Sigmoid colon (tissue), 4 donors: ENCODE data around the gene RASSF1.

Experiments
- EP300 ChIP-seq, 4 donors: sonication (generic); formaldehyde crosslinking; IDR thresholded peaks; one replicate each; pipeline ENCODE4 v1.6.1; 2017; ENCODE audit warnings: antibody characterized with exemption in 4 of 4
- POLR2A ChIP-seq, 2 donors: fragments of 450-650 bp; IDR thresholded peaks; one replicate each; pipeline ENCODE4 v1.6.1; 2016; ENCODE audit warnings: antibody characterized with exemption in 2 of 2, mild to moderate bottlenecking in 2 of 2, moderate library complexity in 2 of 2
- POLR2AphosphoS5 ChIP-seq, 4 donors: sonication (generic); formaldehyde crosslinking; IDR thresholded peaks; one replicate each; pipeline ENCODE4 v1.6.1; 2017; ENCODE audit warnings: antibody characterized with exemption in 4 of 4
- TF ChIP-seq, protein P1 (sequence below), 4 experiments: fragments of 450-650 bp in 3 of 4; fragments of 200-600 bp in 1 of 4; IDR thresholded peaks; one replicate each; pipeline ENCODE4 v1.5.1; 2016 to 2019; ENCODE audit warnings: antibody characterized with exemption in 4 of 4, mild to moderate bottlenecking in 3 of 4, moderate library complexity in 2 of 4

DNA sequence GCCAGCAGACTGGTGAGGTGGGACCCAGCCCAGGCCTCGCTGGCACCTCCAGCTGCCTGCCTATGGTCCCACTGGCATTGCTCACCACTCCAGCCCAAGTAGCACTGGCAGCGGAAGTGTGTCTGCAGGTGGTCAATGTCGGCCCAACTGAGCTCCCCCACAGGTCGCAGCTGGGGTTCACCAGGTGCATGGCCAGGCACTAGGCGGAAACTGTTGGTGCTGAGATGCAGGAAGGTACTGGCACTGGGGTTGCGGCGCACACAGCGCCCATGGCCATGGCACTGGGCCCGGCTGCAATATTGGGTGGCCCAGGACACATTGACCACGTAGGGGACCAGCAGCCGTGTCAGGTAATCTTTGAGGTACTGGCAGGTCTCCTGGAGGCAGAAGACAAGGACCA lies 22.5 kb downstream of the RASSF1 start:
- TF ChIP-seq POLR2A (IDR thresholded peaks at IDR 0.05) (no peak), POLR2AphosphoS5 (IDR thresholded peaks at IDR 0.05) (no peak), EP300 (IDR thresholded peaks at IDR 0.05) (no peak)
- TF ChIP-seq, protein P1, sequence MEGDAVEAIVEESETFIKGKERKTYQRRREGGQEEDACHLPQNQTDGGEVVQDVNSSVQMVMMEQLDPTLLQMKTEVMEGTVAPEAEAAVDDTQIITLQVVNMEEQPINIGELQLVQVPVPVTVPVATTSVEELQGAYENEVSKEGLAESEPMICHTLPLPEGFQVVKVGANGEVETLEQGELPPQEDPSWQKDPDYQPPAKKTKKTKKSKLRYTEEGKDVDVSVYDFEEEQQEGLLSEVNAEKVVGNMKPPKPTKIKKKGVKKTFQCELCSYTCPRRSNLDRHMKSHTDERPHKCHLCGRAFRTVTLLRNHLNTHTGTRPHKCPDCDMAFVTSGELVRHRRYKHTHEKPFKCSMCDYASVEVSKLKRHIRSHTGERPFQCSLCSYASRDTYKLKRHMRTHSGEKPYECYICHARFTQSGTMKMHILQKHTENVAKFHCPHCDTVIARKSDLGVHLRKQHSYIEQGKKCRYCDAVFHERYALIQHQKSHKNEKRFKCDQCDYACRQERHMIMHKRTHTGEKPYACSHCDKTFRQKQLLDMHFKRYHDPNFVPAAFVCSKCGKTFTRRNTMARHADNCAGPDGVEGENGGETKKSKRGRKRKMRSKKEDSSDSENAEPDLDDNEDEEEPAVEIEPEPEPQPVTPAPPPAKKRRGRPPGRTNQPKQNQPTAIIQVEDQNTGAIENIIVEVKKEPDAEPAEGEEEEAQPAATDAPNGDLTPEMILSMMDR (IDR thresholded peaks at IDR 0.05) = no peak
